Effector CD8-positive, alpha-beta T cell (primary cell): Measurements from ENCODE around the gene CLPX.
"Not testable (repeated sequence)": the region's sequence is repeated elsewhere in the genome, so short reads cannot be mapped to it uniquely, and the experiment has no call there.

Source experiments
- DNase-seq: peaks from one replicate; lab custom pipeline; 2025; lab: John Stamatoyannopoulos, UW
- total RNA-seq, 4 experiments: gene quantifications; one replicate each; lab custom pipeline; 2026; lab: John Stamatoyannopoulos, UW

The CLPX gene
- 62.5 to 80.4 (median 78.7) reads per million in 4 experiments for total RNA-seq

DNA sequence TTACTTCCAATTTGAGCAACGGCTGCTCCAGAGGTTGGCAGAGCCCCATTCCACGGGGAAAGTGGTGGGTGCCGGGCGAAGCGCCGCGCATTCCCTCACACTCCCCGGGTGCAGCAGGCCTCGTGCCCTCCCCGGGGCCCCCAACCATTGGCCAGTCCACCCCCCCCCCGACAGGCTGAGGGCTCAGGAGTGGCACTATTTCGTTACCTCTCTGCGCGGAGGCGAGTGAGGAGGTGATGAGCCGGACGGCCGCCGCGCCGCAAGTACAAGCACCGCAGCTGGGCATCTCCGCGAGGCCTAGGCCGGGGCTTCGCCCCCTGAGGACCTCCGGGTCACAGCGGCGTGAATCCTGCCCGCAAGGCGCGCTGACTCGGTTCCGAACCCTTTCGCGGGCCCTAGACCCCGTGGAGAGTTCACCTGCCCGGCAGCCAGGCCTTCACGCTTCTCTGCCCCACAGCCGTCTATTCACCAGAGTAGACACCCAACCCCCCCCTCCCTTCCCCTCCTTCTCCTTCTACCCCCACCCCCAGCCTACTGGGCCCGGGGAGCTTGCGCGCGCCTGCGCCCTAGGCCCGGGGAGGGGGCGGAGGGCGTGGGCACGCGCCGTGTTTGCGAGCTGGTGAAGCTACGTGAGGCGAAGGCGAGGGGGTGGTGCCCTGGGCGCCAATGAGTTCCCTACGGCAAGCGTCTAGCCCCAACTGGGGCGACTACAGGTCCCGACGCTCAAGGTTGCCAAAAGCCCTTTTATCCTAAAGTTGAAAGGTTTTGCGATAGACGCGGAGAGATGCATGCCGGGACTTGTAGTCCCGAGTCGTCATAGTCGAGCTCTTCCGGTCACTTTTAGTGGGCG lies at the start of gene CLPX:
Gene CLPX (minus strand): TSS at position 475 of the 850 bp plus-strand sequence. CDS start 189 bp downstream, at position 286.
- DNase-seq, result peak; percentile 87

DNA sequence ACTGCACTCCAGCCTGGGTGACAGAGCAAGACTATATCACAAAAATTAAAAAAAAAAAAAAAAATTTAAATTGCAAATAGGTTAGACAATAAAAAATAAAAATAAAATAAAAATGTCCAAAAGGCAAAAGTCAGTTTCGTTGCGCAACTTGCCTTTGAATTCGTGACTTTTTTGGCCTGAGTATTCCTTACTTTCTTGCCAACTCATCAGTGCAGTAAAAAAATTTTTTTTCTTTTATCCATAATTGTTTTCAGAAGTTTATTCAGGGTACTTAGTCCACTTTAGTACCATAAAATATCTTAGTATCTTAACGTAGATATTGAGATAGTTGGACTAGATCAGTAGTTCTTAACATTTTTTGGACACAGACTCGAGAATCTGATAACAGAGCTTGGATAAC lies 48.6 kb upstream of the CLPX start:
- DNase-seq, result no peak

DNA sequence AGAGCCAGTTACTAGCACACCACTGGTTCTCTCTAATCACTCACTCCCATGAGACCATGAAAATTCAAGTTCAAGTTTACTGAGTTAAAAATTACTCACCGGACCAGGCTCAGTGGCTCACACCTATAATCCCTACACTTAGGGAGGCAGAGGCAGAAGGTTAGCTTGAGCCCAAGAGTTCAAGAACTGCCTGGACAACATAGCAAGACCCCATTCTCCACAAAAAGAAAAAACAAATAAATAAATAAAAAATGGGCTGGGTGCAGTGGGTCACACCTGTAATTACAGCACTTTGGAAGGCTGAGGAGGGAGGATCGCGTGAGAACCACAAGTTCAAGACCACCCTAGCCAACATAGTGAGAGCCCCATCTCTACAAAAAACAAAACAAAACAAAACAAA lies 47.4 kb upstream of the CLPX start:
- DNase-seq, result no peak

DNA sequence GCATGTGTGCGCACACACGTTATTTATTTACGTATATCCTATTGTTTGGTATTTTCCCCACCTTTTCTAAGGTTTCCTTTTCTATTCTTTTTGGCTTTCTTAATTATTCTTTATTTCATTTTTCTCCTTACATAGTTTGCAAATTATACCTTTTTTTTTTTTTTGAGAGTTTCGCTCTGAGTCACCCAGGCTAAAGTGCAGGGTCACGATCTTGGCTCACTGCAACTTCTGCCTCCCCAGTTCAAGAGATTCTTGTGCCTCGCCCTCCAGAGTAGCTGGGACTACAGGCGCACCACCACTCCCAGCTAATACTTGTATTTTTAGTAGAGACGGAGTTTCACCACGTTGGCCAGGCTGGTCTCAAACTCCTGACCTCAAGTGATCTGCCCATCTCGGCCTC lies 46.2 kb upstream of the CLPX start:
- no peak for DNase-seq

DNA sequence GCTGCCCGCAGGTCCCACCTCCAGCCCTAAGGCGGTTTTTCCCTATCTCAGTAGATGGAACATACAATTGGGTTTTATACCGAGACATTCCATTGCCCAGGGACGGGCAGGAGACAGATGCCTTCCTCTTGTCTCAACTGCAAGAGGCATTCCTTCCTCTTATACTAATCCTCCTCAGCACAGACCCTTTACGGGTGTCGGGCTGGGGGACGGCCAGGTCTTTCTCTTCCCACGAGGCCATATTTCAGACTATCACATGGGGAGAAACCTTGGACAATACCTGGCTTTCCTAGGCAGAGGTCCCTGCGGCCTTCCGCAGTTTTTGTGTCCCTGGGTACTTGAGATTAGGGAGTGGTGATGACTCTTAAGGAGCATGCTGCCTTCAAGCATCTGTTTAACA lies 41.8 kb upstream of the CLPX start:
- DNase-seq, result not testable (repeated sequence)

DNA sequence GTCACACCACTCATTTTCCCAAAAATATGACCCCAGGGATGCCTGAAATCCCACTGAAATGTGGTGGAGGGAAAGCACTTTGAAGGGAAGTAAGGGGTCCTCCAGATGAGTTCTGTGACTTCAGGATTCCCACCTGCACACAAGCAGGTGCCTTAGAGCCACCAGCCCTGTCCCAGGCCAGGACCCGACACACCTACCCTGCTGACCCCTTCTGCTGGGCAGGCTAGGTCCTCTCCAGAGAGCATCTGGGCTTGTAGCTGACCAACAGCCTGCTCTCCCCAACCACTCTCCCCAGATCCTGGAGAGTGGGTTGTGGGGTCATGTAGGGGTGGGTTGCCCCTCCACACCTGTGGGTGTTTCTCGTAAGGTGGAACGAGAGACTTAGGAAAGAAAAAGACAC lies 41.1 kb upstream of the CLPX start:
- DNase-seq, result no peak

DNA sequence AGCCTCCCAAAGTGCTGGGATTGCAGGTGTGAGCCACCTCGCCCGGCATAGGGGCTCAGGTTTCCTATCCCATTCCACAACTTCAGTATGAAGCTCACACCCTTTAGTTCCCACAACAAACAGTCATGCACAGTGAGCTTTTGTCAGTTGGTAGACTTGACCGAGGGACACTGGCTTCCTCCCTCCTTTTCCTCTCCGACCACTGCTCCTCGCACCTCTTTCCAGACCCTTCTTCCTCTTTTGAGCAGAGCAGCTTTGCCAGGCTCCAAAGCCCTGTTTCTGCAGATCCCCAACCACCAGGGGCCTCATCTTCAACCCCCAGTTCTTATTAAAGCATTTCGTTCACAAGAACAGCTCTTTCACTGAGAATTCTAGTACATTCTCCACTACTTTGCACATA lies 38.9 kb upstream of the CLPX start:
- DNase-seq, result no peak

DNA sequence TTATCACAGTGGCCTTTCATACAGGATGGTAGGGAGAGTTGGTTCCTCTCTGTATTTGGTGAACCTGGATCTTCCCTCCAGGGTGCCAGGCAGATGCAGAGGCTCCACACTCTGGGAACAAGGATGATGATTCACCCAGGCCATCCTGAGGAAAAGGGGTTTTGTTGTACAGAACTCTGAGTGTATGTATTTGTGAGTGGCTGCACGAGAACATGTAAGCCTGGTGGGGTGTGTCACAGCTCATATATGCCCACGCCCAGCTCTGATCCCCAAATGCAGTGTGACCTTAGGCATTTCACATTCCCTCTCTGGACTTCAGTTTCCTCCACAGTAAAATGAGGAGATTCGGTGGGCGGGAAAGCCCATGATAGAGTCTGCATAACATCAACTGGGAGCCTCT lies 37.7 kb upstream of the CLPX start:
- no peak for DNase-seq

DNA sequence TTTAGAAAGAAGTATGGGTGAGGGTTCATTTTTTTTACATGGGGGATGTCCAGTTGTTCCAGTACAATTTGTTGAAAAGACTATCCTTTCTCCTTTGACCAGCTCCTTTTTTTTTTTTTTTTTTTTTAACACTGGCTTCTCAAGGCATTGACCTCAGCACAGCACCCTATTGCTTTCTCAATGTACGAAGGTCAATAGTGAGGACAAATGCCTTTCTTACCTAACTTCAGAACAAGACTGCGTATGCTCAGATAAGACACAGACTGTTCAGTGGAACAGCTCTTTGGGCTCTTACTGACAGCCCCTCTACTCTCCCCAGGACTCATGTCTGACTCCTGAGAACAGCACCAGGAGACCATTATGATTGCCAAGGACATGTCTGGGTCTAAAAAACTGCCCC lies 36.6 kb upstream of the CLPX start:
- DNase-seq, result no peak

DNA sequence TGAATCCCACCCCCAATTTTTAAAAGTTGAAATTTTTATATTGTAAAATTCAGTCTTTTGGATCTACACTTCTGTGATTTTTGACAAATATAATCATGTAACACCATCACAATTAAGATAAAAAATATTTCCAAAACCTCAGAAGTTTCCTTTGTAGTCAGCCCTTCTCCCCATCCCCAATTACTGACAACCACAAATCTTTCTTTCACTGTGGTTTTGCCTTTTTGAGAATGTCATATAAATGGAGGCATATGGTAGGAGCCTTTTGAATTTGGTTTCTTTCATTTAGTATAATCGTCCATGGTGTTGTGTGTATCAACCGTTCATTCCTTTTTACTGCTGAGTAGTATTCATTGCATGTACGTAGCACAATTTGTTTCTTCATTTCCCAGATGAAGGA lies 34.0 kb upstream of the CLPX start:
- no peak for DNase-seq

DNA sequence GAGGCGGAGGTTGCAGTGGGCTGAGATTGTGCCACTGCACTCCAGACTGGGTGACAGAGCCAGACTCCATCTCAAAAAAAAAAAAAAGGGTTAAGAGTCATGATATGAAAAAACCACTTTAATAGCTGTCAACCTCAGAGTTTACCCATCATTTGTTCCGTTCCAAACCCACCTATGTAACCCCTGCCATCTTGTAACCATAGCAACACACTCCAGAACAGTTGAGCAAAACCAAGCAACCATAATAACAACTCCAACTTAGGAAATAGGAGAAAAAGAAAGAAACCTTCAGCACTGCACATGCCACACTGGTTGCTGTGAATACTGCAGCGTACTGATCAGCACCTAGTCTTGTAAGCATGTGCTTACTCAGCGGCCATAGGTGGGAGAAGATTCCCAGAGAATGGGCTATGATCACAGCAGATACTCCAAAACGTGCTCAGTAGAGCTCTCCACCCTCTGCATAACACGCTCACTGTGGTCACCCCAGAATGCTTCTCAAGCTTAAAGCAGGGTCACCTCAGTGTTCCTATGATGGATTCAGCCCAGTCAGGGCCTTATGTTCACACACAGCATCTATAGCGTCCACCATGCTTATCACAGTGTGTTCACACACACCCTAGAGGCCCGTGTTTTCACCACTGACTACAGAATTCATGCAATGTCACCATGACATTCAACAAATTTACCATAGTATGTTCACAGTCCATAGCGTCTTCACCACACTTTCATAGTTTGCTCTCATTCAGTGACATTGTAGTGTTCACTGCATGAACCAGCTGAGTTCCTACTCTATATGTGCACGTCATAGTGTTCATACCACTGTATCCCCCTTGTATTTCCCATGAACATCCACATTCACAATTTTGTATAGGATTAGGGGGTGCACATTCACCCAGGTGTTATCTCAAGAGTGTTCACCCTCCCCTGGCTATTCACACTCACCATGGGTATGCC lies 32.7 kb upstream of the CLPX start:
- no peak for DNase-seq

DNA sequence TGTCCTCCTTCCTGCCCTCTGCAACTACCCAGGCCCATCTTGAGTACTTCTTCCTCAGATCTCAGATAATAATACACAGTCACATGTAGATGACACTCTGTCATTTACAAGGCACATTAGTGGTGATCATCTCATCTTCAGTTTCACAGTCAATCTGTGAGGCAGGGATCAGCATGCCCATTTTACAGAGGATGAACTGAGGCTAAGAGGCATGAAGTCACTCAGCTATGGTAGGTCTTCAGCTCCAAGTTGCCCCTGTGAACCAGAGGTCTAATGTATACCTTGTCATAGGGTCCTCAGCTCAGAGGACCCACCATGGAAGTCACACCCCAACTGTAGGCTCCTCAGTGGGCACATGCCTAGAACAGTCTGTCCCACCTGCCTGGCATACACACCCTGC lies 30.4 kb upstream of the CLPX start:
- DNase-seq, result no peak

DNA sequence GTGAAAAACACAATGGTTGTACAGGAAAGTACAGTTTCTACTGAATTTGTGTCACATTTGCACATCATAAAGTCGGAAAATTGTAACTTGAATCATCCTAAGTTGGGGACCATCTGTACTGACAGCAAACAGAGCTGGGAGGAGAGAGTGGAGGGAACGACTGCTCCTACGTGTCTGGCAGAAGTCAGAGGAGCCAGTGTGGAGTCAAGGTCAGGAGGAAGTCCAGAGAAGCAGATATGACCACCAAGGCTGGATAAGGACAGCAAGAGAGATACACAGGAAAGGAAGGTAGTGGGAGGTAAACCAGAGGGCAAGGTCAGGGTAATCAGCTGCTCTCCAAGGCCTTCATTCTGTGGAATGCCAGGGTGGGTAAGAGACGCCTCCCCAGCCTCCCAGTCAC lies 28.9 kb upstream of the CLPX start:
- no peak for DNase-seq

DNA sequence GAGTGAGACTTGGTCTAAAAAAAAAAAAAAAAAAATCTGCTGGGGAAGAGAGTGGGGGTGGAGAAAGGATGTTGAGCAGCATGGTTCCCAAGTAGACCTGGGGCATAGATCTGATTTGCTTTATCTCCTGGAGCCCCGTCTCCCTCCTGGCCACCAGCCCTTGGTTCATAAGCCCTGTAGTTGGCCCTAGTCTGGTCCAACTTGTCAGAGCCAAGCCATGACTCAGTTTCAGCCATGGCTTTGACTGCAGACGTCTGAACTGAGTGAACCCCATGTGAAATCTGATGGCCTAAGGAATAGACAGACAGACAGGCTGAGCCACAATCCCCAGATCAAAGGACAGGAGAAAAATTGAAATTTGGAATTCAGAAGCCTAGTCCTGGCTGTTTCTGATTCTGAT lies 28.1 kb upstream of the CLPX start:
- no peak for DNase-seq

DNA sequence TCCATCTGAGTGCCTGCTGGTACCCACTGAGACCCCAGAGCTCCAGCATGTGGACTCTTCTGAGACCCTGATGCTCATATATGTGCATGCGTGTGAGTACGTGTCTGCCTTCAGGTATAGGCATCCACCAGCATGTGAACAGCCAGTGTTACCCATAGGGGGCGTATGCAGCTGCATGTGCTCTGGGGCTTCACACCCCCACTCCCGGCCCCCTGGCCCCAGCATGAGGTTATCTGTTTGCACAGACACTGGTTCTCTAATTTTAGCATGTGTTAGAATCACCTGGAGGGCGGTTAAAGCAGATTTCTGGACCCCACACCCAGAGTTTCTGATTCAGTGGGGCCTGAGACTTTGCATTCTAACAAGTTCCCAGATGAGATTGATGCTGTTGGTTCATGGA lies 27.0 kb upstream of the CLPX start:
- DNase-seq, result no peak

DNA sequence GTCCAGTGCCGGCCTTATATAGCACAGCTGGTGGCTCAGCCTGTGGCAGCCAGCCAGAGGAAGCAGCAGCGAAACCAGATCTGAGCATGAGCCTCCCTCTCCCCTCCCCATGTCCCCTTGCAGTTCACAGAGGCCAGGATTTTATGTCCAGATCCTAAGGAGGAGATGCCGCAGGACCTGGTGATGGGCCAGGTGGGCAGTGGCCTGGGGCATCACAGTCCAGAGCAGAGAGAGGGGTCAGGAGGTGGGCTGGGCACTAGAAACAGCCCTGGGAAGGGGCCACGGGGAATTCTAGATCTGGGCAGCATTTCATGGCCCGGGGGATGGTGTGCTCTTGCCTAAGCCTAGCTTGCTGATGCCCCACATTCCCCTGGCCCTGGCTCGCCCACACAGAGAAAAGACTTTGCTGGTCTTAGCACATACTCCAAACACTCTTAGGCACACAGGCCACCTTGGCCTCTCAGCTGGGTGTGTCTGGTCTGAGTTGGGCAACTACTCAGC lies 26.4 kb upstream of the CLPX start:
- DNase-seq, result no peak

DNA sequence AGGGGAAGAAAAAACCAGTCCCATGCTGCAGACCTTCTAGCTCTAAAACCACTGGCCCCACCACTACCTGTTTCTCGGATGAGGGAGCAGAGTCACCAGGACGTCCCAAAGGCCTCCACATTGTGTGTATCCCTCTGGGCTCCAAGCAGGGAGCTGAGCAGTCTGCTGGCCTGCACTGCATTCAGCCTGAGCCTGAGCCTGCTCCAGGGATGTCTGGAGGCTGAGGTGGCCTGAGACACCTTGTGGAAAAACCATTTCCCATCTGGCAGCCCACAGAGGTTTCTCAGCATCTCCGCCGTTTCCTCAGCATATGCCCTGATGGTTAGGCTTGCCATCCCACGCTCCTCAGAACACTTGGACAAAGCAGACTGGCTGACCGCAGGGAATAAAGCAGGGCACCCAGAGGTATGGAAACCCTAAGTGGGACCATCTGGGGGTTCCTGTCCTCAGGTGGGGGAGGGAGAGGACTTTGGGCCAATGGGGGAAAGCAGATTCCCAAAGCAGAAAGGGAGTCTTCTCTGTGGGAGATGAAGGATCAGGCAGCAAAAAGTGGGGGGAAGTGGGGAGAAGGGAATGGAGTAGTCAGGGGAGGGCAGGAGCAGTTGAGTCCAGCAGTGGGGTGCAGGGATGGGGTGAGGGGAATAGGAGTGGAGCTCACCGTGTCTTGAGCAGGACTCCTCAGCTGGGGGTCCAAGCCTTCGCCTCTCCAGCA lies 25.8 kb upstream of the CLPX start, which contains the start of gene CILP:
Gene CILP (minus strand): TSS at position 704 of the 712 bp plus-strand sequence. CDS start 1,718 bp downstream, outside the sequence.
- no peak for DNase-seq

DNA sequence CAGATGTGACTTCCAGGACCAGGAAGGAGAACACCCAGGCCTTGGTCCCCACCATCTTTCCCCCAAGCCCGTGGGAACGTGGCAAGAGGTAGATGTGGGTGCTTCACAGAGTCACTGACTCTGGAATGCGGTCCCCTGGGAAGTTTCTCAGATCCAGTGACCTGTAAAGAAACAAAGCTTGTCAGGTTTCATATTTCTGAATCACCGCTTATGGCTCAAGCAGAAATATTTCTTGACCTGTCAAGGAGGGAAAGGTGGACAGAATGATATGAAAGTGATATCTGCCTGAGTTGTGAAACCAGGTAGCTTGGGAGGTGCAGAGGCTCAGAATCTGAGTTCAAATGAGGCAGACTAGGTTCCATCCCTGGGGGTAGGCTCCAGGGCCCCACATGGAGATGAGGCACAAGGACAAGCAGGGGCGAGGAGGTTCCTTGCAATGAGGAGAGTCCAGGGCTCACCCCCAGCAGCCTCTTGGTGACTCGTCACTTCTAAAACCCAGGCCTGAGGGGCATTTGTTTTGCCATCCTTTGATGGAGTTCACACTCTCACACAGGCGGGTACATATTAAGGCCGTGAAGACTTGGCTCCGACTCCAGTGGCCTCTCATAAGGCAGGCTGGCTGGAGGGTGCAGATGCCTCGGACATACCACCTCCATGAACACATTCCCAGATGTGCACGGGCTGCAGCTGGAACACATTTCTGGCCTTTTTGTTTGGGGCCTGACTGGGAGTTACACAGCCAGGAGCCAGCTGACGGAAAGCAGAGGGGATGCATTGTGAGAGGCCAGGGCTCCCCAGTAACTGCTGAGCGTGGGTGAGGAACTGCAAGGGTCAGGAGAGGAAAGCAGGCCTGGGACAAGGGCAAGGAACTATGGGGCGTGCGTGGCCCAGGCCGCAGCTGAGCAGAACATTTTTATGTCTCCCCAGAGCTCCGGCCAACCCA lies 24.8 kb upstream of the CLPX start:
- DNase-seq, result no peak

DNA sequence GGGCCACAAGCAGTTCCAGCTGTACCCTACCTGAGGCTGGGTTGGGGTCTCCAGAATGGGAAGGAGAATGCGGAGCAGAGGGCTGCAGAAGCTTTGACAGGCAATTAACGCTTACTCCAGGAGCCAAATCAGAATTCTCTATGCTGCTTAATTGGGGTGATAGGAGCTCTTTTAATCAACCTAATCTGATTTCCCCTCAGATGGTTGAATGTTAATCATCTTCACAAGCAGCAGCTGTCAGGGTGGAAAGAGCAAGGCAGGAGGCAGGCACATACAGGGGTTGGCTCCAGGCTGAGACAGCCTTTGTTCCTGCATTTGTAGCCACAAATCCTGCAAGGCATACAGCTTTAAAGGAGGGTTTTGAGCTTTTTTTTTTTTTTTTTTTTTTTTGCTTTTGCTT lies 23.5 kb upstream of the CLPX start:
- DNase-seq, result no peak

DNA sequence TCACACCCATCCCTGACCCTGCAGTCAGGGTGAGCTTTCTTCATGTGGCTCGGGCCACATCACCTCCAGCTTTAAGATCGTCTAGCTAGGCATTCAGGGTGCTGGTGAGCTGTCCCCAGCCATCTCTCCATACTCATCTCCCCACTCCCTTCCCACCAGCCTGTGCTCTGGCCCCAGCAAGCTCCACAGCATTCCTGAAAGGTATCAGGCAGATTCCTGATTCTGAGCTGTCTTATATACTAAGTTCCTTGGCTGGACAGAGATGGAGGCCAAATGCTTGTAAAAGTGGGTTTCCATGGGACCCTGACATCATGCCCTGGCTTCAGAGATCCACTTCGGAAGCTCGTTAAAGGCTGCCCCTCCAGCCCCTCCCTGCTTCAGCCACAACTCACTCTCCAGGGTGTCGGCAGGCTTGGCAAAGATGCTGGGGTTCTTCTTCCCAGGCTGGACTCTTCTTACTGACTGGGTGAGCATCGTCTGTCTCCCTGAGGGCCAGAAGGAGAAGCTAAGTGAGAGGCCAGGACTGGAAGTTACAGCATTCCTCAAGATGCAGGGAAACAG lies 22.2 kb upstream of the CLPX start:
- DNase-seq, result no peak
